Activated CD4-positive, CD25-positive, alpha-beta regulatory T cell treated with anti-CD3 and anti-CD28 coated beads, Interleukin-2, amount 50 U/mL, for 16 hours (primary cell): ENCODE measurements around the gene ERP29.
"Not testable (repeated sequence)": the region's sequence is repeated elsewhere in the genome, so short reads cannot be mapped to it uniquely, and the experiment has no call there.

Source experiments
- DNase-seq: peaks from one replicate; pipeline ENCODE4 v3.0.0-alpha.2; 2020; ENCODE audit warnings: low read depth, low spot score

The ERP29 gene

DNA sequence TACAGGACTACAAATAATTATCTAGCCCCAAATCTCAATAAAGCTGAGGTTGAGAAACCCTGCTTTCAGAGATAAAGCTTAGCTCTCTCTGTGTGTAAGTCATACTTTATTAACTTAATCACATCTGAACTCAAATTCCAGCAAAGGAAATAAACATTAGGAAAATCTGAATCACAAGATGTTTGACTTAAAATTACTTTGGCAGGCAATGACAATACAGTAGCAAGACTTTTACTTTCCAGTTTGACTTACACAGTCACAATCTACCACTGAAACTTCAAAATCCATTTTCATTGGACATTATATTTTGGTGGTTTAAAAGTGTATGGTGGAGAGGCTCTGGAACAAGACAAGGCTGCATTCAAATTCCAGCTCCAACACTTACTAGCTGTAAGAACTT lies 11.7 kb upstream of the ERP29 start:
- DNase-seq = no peak

DNA sequence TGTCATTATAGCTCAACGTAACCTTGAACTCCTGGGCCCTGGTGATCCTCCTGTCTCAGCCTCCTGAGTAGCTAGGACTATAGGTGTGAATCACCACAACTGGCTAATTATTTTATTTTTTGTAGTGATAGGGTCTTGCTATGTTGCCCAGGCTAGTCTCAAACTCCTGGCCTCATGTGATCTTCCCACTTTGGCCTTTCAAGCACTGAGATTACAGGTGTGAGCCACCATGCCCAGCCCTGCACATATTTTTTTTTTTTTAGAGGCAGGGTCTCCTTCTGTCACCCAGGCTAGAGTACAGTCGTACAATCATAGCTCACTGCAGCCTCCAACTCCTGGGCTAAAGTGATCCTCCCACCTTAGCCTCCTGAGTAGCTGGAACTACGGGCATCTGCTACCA lies 9.2 kb upstream of the ERP29 start:
- DNase-seq = no peak

DNA sequence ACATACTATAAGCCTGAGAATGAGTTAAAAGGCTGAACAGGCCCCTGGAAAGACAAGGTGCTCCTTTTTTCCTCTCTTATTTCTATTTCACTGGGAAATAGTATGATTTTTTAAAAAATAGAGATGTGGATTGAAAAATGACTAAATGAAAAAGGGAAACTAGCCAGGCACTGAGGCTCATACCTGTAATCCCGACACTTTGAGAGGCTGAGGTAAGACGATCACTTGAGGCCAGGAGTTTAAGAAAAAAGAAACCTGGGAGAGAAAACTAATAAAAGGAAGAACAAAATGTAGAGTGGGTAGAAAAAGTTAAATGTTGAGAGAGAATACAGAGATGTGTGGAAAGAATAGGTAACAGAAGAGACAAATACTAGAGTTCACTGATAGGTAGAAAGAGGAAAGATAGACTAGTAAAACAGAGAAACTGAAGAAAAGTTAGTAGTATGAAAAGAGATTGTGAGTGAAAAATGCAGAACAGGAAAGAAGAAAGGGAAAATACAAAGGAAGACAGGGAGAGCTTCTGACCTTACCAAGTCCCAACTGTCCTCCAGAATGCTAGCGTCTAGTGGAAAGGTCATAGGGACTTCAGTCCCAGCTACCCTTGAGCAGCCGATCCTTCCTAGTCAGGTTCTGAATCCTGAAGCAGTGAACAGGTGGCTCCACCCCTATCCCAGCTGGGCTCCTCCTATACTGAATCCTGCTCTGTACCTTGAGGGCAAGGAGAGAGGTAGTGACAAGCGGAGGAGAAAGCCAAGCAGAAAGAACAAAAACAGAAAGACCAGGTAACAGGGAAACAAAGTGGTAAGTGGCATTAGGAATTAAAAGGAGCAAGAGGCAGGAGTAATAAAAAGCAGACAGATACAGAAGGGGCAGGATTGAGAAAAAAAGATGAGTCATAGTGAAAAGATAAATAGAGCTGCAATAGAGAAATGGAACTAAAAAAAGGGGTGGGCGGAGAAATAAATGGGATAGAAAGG lies 7.5 kb upstream of the ERP29 start:
- DNase-seq = no peak

DNA sequence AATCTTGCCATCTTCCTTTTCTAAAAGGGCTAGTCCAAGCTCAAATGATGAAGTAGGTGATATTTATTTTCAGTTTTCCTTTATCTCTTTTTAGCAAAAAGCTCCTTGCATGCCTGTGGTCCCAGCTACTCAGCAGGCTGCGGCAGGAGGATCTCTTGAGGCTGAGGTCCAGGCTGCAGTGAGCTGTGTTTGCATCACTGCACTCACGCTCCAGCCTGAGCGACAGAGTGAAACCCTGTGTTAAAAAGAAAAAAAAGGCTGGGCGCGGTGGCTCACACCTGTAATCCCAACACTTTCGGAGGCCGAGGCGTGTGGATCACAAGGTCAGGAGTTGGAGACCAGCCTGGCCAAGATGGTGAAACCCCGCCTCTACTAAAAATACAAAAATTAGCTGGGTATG lies 5.3 kb upstream of the ERP29 start:
- DNase-seq = no peak

DNA sequence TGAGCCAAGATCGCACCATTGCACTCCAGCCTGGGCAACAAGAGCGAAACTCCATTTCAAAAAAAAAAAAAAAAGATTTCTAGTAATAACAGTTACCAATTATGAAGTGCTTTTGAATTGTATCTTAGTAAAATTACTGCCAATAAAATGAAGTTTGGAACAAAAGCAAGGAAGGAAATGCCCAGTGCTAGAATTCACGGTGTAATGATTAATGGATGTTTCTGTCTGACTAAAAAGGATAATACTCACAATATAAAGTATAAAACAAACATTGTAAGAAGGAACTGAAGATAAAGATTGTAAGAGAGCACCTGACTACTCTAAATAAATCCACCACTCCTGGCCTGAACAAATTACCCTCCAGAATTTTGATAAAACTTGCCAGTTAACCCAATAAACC lies 4.3 kb upstream of the ERP29 start:
- DNase-seq = no peak

DNA sequence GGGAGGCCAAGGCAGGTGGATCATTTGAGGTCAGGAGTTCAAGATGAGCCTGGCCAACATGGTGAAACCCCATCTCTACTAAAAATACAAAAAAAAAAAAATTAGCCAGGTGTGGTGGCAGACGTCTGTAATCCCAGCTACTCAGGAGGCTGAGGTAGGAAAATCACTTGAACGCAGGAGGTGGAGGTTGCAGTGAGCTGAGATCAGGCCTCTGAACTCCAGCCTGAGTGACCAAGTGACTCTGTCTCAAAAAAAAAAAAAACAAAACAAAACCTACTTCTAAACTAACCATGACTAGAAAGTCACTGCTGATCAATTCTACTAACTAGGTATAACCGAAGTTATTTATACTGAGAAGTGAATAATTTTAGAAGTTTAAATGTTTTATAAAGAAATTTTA lies 3.6 kb upstream of the ERP29 start:
- DNase-seq = not testable (repeated sequence)

DNA sequence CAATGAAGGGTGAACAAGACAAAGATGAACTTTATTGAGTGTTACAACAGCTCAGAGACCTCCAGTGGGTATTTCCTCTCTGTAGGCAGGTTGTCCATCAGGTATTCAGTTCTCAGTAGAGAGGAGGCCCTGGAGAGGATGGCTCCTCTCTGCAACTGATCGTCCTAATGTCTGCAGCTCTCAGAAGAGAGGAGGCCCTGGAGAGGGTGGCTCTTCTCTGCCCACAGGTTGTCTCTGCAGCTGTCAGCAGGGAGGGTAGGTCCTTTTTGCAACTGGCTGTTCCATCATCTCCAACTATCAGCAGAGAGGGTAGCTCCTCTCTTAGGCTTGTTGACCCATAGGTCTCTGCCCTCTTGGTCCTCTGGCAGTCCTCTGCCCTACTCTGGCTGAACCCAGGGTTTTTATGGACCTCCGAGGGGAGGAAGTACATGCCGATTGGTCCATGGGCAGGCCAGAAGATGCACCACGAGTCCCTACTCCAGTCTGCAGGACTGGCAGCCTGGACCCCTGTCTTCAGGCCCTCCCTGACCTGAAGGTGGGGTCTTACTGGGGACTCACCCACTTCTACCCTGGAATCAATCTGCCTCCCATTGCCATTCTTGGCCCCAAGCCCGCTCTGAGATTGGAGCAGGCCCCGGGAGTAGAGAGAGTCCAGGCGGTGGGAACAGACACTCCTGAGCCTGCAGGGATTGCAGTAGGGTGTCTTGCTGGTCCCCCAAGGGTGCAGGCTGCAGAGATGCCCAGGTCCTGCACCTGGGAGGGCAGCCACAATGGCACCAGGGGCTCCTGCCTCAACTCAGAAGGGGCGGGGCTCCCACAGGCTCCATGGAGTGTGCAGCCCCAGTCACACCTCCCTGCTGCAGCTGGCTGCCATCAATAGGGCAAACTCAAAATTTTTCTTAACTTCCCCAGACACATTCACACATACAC lies 2.5 kb upstream of the ERP29 start:
- DNase-seq = no peak

DNA sequence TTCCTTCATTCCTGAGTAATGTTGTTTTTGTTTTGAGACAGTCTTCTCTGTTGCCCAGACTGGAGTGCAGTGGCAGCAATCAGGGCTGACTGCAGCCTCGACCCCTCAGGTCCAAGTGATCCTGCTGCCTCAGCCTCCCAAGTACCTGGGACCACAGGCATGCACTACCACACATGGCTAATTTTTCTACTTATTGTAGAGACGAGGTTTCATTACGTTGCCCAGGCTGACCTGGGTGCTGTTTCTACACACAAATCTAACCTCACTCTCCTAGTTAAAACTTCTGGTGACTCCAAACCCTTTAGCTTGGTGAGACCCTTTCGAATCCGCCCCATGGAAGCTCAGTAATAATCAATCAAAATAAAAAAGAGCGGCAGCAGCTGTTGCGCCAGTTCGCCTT lies 1.5 kb upstream of the ERP29 start:
- no peak for DNase-seq

DNA sequence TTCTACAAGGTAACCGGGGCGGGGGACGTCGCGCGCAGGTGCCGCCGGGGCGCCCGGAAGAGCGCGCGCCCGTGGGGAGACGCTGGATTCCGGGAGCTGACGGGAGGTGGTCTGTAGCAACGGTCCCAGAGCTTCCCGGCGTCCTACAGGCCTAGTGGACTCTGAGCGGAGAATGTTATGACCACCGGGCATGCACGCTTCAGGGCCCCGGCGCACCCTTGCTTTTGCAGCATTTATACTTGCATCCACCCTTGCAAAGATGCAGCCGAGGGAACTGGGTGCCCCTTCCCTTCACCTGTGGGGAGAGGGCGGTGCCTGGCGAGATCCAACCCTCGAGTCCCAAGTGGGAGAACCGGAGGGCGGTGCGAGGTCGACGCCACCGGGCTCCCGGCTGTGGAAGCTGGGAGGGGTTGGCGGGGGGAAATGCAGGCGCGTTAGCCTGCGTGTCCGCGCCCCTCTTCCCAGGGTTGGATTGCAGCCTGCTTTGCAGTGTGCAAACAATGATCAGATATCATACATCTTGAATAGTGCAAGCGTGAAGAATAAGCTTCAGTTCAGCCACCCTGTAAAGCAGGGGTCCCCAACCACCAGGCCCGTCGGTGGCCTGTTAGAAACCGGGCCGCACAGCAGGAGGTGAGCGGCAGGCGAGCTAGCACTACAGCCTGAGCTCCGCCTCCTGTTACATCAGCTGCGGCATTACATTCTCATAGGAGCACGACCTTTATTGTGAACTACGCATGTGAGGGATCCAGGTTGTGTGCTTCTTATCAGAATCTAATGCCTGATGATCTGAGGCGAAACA lies 576 bp downstream of the ERP29 start:
- no peak for DNase-seq

DNA sequence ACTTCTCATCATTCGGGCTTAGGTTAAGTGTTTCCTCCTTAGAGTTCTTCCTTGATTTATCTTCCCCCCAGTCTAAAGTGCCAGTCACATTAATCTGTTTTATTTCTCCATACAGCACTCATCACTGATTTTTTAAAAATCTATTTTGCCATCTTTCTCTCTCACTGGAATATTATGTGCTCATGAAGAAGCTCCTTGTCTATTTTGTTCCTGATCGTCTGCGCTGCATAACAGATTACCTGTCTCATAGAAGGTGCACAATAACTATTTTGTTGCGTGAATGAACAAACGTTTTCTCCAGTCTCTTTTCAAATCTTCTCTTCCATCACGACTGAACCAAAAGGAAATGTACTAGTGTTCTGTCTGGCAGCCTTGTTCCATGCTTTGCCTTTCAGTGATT lies 2.7 kb downstream of the ERP29 start:
- no peak for DNase-seq

DNA sequence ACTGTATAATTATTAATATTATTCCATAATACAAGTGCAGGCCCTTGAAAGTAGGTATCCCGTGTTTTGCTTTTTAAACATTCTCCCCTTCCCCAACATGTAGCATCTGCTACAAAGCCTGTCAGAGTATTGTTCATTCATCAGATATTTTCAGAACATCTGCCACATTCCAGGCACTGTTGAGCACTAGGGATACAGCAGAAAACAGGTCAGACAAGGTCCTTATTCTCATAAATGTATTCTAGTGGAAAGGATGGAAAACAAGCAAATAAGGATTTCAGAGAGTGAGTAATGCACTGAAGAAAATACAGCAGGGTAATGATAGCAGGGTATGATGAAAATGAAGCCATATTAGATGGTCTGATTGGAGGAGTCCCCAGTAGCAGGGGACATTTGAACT lies 3.8 kb downstream of the ERP29 start:
- DNase-seq = no peak

DNA sequence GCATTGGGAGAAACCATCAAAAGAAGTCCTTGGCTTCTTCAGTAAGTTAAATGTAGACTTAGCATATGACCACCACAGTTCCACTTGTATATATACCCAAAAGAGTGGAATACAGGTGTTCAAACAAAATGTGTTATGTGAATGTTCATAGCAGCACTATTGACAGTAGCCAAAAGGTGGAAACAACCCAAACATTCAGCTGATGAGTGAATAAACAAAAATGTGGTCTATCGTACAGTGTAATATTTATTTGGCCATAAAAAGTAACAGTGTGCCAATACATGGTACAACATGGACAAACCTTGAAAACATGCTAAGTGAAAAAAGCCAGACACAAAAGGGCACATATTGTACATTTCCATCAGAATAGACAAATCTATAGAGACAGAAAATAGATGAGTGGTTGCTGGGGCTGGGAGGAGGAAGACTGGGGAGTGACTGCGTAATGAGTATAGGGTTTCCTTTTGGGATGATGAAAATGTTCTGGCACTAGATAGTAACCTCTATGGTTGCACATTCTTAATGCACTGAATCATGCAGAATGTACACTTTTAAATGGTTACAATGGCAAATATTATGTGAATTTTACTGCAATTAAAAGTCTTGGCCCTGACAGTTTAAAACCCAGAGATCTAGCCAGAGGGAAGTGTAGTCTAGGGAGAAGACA lies 5.5 kb downstream of the ERP29 start:
- no peak for DNase-seq

DNA sequence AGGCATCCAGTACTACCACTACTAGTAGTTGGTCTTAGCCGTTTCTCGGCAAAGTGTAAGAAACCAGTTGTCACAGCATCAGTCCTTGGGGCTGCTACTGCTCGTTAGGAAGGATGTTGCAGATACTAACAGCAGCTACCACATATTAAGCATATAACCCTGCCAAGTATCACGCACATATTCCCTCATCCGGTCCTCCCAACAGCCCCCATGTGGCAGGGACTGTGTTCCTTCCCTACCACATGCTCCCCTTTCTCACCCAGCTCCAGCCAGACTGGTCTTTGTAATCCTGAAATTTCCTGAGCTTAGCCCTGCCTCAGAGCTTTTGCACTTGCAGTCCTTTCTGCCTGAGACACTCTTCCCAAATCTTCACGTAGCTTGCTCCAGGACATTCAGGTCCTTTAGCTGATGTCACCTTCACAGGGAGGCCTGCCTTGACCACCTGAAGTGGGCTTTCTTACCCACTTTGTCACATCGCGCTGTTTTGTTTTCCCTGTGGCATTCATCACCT lies 7.8 kb downstream of the ERP29 start:
- DNase-seq = no peak

DNA sequence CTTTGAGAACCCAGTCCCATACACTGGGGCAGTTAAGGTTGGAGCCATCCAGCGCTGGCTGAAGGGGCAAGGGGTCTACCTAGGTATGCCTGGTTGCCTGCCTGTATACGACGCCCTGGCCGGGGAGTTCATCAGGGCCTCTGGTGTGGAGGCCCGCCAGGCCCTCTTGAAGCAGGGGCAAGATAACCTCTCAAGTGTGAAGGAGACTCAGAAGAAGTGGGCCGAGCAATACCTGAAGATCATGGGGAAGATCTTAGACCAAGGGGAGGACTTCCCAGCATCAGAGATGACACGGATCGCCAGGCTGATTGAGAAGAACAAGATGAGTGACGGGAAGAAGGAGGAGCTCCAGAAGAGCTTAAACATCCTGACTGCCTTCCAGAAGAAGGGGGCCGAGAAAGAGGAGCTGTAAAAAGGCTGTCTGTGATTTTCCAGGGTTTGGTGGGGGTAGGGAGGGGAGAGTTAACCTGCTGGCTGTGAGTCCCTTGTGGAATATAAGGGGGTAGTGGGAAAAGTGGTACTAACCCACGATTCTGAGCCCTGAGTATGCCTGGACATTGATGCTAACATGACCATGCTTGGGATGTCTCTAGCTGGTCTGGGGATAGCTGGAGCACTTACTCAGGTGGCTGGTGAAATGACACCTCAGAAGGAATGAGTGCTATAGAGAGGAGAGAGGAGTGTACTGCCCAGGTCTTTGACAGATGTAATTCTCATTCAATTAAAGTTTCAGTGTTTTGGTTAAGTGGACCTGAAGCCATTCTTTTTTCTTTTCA lies 9.2 kb downstream of the ERP29 start:
- no peak for DNase-seq

DNA sequence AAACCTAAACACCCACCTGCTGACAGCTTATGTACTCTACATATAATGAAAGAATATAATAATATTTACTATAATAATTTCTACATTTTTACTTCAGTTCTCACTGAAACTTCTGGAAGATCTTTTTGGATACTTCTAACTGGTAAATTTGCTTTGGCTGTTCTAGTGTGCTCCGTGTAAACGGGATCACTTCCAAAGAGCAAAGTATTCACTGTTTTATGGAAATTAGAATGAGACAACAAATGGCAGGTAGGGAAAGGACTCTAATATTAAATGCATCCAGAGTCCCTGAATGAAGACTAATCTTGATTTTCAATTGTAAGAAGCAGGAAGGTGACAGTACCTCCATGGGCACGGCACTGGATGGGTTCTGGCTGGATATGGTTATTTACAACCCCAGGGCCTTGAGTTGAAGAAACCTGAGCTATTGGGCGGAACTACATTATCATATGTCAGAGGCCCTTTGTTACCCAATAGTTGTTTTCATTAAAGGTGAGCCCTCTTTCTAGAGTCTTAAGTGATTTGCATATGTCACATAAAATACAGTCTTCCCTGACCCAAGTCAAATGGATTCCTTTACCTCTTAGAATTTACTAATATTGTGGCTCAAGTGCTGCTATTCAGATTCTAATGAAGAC lies 10.7 kb downstream of the ERP29 start:
- DNase-seq = no peak

DNA sequence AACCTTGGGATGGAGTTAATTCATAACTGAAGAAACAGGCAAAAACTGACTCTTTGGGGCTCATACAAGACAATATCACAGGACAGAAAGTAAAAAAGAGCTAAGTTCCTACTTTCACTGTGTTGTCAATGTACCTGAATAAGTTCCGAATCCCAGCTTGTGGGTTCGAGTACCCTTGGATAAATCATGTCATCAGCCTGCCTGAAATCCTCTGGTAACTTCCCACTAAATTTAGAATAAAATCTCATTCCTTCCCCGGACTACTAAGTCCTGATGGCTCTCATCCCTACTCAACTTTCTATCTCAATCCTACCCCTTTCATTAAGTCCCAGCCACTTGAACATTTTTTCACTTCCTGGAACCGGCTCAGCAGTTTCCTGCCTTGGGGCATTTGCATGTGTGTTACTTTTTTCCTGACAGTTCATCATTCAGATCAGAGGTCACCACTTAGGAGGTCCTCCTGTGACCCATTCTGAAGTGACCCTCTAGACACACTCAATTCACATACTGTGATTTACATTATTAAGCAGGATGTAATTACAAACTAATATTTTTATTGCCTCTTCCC lies 12.7 kb downstream of the ERP29 start:
- no peak for DNase-seq

DNA sequence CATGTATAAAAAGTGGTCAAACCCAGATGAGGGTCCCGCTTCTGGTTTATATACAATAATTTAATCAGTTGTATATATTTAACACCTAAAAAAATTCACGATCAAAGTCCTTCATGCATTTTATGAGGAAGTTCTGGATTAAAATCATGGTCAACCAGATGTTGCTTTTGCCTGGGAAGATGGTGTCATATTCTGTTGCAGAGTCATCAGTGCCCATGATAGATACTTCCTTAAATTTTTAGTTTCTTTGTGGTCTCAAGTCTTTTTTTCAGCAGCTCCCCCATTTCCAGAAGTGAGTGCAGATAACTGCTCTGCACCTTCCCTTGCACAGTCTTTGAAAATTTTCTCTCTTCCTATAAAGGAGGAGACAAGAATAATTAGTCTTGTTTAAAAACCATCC lies 16.1 kb downstream of the ERP29 start:
- DNase-seq = no peak

DNA sequence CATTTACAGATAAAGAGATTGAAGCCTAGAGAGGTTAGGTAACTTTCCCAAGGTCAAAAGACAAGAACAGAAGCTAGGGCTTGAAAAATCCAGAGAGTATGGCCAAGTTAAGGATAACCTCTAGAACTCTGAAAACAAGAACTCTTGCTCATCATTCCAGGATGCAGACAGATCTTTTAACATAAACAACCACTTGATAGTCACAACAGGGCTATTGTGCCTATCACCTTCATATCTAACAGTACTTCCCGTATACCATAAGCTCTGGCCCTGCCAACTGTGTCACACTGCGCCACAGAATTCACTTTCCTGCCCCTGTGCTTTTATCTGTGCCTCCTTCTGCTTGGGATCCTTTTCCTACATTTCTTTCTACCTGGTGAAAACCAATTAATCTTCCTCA lies 18.2 kb downstream of the ERP29 start:
- no peak for DNase-seq

DNA sequence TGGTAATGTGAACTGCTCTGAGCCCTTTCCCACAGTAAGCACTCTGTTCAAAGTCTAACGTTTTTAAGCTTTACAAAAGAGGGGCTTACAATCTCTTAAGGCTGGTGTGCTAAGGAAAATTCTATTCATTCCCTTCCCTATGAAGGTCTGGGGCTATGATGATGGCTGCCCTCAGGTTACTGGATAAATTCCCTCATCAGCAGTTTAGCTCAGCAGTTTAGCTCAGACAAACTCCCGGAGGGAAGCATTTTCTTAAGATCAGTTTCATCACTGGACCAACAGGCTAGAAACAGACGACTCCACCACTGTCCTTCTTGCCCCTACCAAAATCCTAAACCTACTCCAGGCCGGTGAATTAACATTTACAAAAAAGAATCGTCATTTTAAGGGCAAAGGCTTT lies 19.1 kb downstream of the ERP29 start:
- no peak for DNase-seq
